Skeletal muscle tissue (tissue), 4 donors: Measurements from ENCODE around the gene SUN5. TPM values are rescaled to one million over a fixed set of nuclear protein-coding genes. Genes with fewer than 3 reads are reported as not detected.
A peak's percentile ranks its signal among the peaks of the same experiment; 100 is the strongest.
"Not testable (repeated sequence)": the region's sequence is repeated elsewhere in the genome, so short reads cannot be mapped to it uniquely, and the experiment has no call there.

Experiments used
- H3K27ac ChIP-seq: one replicate; pipeline ENCODE4 v1.7.0; 2013; ENCODE audit warnings: mild to moderate bottlenecking, low read depth, low read length, inconsistent platforms
- H3K27me3 ChIP-seq, 3 donors: one replicate each; pipeline ENCODE4 v1.7.0; 2013; ENCODE audit warnings: low read length in 3 of 3; ENCODE audit not compliant: control insufficient read depth in 3 of 3, insufficient read depth in 3 of 3
- H3K36me3 ChIP-seq, 3 donors: one replicate each; pipeline ENCODE4 v1.7.0; 2013; ENCODE audit warnings: low read length in 3 of 3; ENCODE audit not compliant: control insufficient read depth in 3 of 3, insufficient read depth in 3 of 3
- H3K4me1 ChIP-seq, 3 donors: one replicate each; pipeline ENCODE4 v1.7.0; 2013; ENCODE audit warnings: low read length in 3 of 3, mild to moderate bottlenecking in 3 of 3; ENCODE audit not compliant: control insufficient read depth in 3 of 3, insufficient read depth in 3 of 3
- H3K4me3 ChIP-seq, 3 donors: one replicate each; pipeline ENCODE4 v1.7.0; 2013; ENCODE audit warnings: low read length in 3 of 3
- H3K9ac ChIP-seq, 3 donors: one replicate each; pipeline ENCODE4 v1.7.0; 2013; ENCODE audit warnings: low read length in 3 of 3, mild to moderate bottlenecking in 3 of 3, moderate library complexity in 2 of 3, low read depth in 1 of 3
- H3K9me3 ChIP-seq, 3 donors: one replicate each; pipeline ENCODE4 v1.7.0; 2013; ENCODE audit warnings: low read length in 3 of 3; ENCODE audit not compliant: control insufficient read depth in 3 of 3
- total RNA-seq: library from RNA; depleted of rRNA; stranded (reverse); fragments of >200 nt; gene quantifications from one replicate; pipeline ENCODE4 v1.2.3, GENCODE V29; 2014
- donor health status: Osteomylitis.

Gene SUN5
- total RNA-seq, 1 donor from 2014 or later, result not detected

GRCh38 chr20:32977281-32978008, 26.8 kb downstream of the SUN5 start:
- Histone ChIP-seq H3K9me3 (no peaks in the 10 kb centered on the region), H3K4me3 (no peak overlapping the region), H3K9ac (no peak overlapping the region), H3K4me1 (no peaks in the 10 kb centered on the region), H3K27me3 (peaks cover 0 to 15% (median 5%) of the 10 kb centered on the region in 3 donors), H3K36me3 (no peaks in the 10 kb centered on the region), H3K27ac (no peak overlapping the region)

DNA sequence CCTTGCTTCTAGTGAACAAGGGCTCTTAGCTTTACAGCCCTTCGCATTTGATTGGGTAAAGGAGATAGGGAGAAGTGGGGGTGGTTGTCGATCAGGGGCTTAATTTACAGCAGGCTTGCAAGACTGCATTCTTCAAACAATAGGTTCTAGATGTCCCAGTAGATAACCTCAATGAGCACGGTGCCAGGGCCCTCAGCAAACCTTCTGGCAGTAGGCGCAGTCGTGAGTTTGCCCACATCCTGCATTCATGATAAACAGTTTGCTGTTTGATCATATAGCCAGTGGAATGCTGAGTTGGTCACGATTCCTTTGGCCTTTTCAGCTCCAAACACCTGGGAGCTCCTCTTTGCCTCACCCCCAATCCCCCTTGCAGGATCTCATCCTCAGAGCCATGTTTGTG, 27.5 kb downstream of the SUN5 start:
- Histone ChIP-seq H3K27ac (no peak overlapping the region), H3K4me1 (no peaks in the 10 kb centered on the region), H3K27me3 (peaks cover 0 to 15% (median 5%) of the 10 kb centered on the region in 3 donors)

DNA sequence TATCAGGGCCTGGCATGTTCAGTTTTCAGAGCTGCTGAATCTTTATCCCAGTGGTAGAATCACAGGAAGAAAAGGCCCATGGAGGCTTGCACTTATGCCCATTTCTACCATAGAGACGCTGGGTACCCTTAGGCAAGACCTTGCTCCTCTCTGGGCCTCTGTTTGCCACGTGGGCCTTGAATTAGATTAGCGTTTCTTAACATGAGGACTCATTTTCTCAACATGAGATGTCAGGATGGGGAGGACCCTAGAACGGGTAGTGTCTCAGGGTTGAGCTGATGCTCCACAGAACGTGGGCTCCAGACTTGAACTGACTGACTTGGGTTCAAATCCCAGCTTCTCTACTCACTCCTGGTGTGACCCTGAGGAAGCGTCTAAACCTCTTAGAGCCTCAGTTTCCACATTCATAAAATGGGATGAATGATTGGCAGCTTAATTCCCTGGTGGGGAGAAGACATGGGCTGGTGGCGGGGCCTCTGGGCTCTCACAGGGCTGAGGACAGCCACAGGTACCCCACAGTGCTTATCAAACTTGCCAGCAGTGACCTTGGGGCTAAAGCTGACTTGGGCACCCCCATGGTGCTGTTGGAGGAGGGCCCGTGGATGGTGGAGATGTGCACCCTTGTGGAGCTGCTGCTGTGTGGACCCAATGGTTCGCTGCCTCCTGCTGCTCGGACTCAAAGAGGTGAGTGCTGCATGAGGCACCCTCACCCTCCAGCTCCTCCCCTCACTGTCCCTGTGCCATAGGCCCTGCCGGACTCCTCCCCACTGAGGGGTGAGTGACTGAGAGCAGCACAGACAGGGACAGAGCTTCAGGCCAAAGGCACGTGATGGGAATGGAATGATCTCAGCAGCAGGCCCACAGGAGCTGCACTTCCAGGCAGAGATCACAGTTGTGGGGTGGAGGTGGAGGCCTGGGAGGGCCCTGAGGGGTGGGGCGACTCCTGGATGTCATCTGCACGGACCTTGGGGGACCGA, 28.2 kb downstream of the SUN5 start:
- Histone ChIP-seq H3K9me3 (no peaks in the 10 kb centered on the region), H3K4me1 (no peaks in the 10 kb centered on the region), H3K27me3 (peaks cover 0 to 14% (median 5%) of the 10 kb centered on the region in 3 donors), H3K36me3 (no peaks in the 10 kb centered on the region), H3K9ac (no peak overlapping the region), H3K4me3 (no peak overlapping the region), H3K27ac (no peak overlapping the region)

More for the DNA sequence above, 27.5 kb downstream of the SUN5 start:
- no peaks in the 10 kb centered on the region for H3K9me3 ChIP-seq
- no peak overlapping the region for H3K9ac ChIP-seq
- no peak overlapping the region for H3K4me3 ChIP-seq
- no peaks in the 10 kb centered on the region for H3K36me3 ChIP-seq

- H3K27ac ChIP-seq, H3K9me3 ChIP-seq, H3K4me1 ChIP-seq, H3K27me3 ChIP-seq, H3K4me3 ChIP-seq, H3K36me3 ChIP-seq, H3K9ac ChIP-seq: not testable (repeated sequence)
These were observed 29.1 kb downstream of the SUN5 start for GRCh38 chr20:32975121-32975520.

DNA sequence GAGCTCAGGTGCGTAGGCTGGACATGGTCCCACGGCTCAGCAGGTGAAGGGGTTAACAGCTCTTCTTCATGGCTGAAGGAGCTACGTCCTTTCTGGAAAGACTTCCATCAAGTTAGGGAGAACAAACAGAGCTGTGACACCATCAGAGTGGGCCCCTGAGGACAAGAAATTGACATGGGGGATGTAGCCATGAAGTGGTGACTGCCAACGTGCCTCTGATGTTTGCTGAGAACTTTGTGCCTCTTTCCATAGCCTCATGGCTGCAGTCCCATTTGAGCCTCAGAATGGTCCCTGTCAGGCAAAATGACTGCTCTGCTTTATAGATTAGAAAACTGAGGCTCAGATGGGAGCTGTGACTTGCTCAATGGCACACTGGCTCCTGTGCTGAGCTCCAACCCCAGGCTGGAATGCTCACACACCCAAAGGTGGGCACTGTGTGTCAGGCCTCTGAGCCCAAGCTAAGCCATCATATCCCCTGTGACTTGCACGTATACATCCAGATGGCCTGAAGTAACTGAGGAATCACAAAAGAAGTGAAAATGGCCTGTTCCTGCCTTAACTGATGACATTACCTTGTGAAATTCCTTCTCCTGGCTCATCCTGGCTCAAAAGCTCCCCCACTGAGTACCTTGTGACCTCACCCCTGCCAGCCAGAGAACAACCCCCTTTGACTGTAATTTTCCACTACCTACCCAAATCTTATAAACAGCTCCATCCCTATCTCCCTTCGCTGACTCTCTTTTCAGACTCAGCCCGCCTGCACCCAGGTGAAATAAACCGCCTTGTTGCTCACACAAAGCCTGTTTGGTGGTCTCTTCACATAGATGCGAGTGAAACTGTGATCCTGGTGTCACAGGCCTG, 29.8 kb downstream of the SUN5 start:
- H3K36me3 ChIP-seq, H3K4me1 ChIP-seq, H3K27ac ChIP-seq, H3K4me3 ChIP-seq, H3K9me3 ChIP-seq, H3K27me3 ChIP-seq, H3K9ac ChIP-seq: not testable (repeated sequence)

- no peaks in the 10 kb centered on the region for H3K36me3 ChIP-seq
- H3K9ac ChIP-seq, result no peak overlapping the region
- H3K4me1 ChIP-seq, result no peaks in the 10 kb centered on the region
- no peaks in the 10 kb centered on the region for H3K9me3 ChIP-seq
- H3K27me3 ChIP-seq, result peaks cover 9 to 13% (median 9%) of the 10 kb centered on the region in 3 donors
- no peak overlapping the region for H3K27ac ChIP-seq
- no peak overlapping the region for H3K4me3 ChIP-seq
These were observed 31.0 kb downstream of the SUN5 start for GRCh38 chr20:32973077-32973717.

GRCh38 chr20:32972181-32973076, 31.8 kb downstream of the SUN5 start:
- Histone ChIP-seq H3K27ac (no peak overlapping the region), H3K27me3 (peaks cover 4 to 11% (median 9%) of the 10 kb centered on the region in 3 donors)

GRCh38 chr20:32971703-32972161, 32.5 kb downstream of the SUN5 start:
- Histone ChIP-seq H3K9ac (no peak overlapping the region), H3K27ac (peak overlapping the region; percentile 9), H3K4me1 (no peaks in the 10 kb centered on the region)

More at GRCh38 chr20:32972181-32973076, 31.8 kb downstream of the SUN5 start:
- Histone ChIP-seq H3K36me3 (no peaks in the 10 kb centered on the region), H3K4me1 (no peaks in the 10 kb centered on the region), H3K4me3 (no peak overlapping the region), H3K9ac (no peak overlapping the region), H3K9me3 (no peaks in the 10 kb centered on the region)

More at GRCh38 chr20:32971703-32972161, 32.5 kb downstream of the SUN5 start:
- Histone ChIP-seq H3K27me3 (peaks cover 4 to 16% (median 11%) of the 10 kb centered on the region in 3 donors), H3K4me3 (no peak overlapping the region), H3K36me3 (no peaks in the 10 kb centered on the region), H3K9me3 (no peaks in the 10 kb centered on the region)
